ENCODE results near the gene SCUBE1. TPM values are rescaled to one million over a fixed set of nuclear protein-coding genes. Genes with fewer than 3 reads are reported as not detected.
A peak's percentile ranks its signal among the peaks of the same experiment; 100 is the strongest.

Gene SCUBE1
- total RNA-seq, 5 donors from 2014 or later (not counting 1 experiment from before 2014, with no cell fraction given) = 0.03 to 0.10 TPM; not detected in 3

DNA sequence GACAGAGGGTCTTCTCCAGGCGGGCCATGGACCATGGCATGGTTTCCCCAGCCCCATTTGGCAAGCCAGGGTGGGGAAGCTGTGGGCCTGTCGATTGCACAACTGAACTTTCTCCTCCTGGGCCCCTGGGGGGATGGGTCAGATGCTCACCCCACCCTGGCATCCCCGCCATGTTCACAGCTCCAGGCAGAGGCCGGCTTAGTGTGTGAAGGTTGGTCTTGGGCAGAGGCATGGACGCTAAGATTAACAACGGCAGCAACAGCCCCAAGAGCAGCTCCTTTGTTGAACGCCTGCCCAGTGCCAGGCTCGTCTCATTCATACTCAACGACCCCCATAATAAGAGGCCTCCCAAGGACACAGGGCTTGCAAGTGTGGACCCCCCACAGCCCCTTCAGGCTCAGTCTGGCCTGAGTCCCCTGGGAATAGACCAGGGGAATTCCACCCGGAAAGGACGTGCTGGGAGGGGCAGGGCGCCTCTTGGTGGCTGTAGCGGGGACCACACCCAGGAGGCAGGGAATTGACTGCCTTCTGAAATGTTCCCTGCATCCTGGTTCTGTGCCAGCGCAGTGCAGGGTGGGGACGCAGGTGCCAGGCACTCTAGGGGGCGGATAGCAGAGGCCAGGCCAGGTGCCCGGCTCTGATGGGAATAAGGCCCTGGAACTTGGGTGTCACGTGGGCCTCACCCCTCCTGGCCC lies 183.5 kb downstream of the SCUBE1 start:
- H3K4me1 ChIP-seq (ENCODE audit: control insufficient read depth in 1 of 2, extremely low read depth in 1 of 2, insufficient read depth in 2 of 2, low read length in 2 of 2) = no peaks in the 10 kb centered on the region
- ChIA-PET POLR2A (no interaction called here), CTCF (no interaction called here)
- WGBS (ENCODE audit: insufficient coverage) = 95% methylated on average over 13 of the region's 18 CpGs
- H3K36me3 ChIP-seq (ENCODE audit: control insufficient read depth in 2 of 2, extremely low read depth in 1 of 2, insufficient read depth in 1 of 2, low read length in 1 of 2) = peaks cover 0 to 7% of the 10 kb centered on the region in 2 donors
- Mint-ChIP-seq H3K4me1 (peaks cover 2 to 17% (median 15%) of the 10 kb centered on the region in 3 donors), H3K36me3 (peaks cover 10% of the 10 kb centered on the region), H3K4me3 (no peak overlapping the region), H3K27me3 (no peaks in the 10 kb centered on the region), H3K9me3 (no peaks in the 10 kb centered on the region), H3K27ac (no peak overlapping the region)
- ATAC-seq (replicated peaks in 1 of 4) (no peak), DNase-seq (no peak)
- no peaks in the 10 kb centered on the region for H3K27me3 ChIP-seq (replicated peaks in 1 of 2; ENCODE audit: control insufficient read depth in 2 of 2, extremely low read depth in 1 of 2, insufficient read depth in 2 of 2, low read length in 1 of 2)
- no peak overlapping the region for H3K4me3 ChIP-seq (ENCODE audit: control insufficient read depth in 1 of 2, extremely low read depth in 1 of 2, low read length in 1 of 2)
- H3K27ac ChIP-seq (ENCODE audit: low read length) = no peak overlapping the region
- H3K9me3 ChIP-seq = no peaks in the 10 kb centered on the region

DNA sequence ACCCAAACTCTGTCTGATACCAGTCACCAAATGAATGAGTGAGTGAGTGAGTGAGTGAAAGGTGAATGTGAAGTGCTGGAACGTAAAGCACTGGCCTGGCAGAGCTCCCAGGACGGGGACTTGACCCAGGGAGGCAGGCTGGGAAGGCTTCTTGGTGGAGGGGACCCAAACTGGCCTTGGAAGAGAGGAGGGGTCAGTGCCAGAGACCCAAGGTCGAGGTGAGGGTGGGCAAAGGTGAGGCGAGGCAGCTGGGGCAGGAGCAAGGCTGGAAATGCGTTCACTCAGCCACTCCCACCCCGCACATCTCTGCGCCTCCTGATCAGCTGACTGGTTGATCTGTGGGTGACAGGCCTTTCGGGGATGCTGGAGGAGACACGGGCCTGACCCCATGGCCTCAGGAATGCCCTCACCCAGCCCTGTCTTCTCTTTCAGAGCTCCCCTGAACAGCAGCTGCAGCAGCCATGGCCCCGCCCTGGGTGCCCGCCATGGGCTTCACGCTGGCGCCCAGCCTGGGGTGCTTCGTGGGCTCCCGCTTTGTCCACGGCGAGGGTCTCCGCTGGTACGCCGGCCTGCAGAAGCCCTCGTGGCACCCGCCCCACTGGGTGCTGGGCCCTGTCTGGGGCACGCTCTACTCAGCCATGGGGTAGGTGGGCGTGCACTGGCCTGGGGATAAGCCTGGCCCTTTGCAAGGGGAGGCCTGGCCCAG lies 184.2 kb downstream of the SCUBE1 start:
- Histone ChIP-seq H3K4me3 (ENCODE audit: control insufficient read depth in 1 of 2, extremely low read depth in 1 of 2, low read length in 1 of 2) (no peak overlapping the region), H3K27ac (ENCODE audit: low read length) (no peak overlapping the region), H3K4me1 (ENCODE audit: control insufficient read depth in 1 of 2, extremely low read depth in 1 of 2, insufficient read depth in 2 of 2, low read length in 2 of 2) (peaks cover 0 to under 1% of the 10 kb centered on the region in 2 experiments), H3K9me3 (no peaks in the 10 kb centered on the region), H3K36me3 (ENCODE audit: control insufficient read depth in 2 of 2, extremely low read depth in 1 of 2, insufficient read depth in 1 of 2, low read length in 1 of 2) (peaks cover 0 to 7% of the 10 kb centered on the region in 2 donors), H3K27me3 (replicated peaks in 1 of 2; ENCODE audit: control insufficient read depth in 2 of 2, extremely low read depth in 1 of 2, insufficient read depth in 2 of 2, low read length in 1 of 2) (no peaks in the 10 kb centered on the region)
- Mint-ChIP-seq H3K4me1 (peaks cover 2 to 18% (median 10%) of the 10 kb centered on the region in 3 donors), H3K36me3 (peaks cover 10% of the 10 kb centered on the region), H3K27me3 (no peaks in the 10 kb centered on the region), H3K4me3 (no peak overlapping the region), H3K27ac (no peak overlapping the region), H3K9me3 (no peaks in the 10 kb centered on the region)
- POLR2A ChIA-PET = no interaction called here
- DNase-seq = no peak
- WGBS (ENCODE audit: insufficient coverage) = 94% methylated on average over 20 of the region's 24 CpGs
- CTCF ChIA-PET = no interaction called here
- ATAC-seq (replicated peaks in 1 of 4) = no peak

DNA sequence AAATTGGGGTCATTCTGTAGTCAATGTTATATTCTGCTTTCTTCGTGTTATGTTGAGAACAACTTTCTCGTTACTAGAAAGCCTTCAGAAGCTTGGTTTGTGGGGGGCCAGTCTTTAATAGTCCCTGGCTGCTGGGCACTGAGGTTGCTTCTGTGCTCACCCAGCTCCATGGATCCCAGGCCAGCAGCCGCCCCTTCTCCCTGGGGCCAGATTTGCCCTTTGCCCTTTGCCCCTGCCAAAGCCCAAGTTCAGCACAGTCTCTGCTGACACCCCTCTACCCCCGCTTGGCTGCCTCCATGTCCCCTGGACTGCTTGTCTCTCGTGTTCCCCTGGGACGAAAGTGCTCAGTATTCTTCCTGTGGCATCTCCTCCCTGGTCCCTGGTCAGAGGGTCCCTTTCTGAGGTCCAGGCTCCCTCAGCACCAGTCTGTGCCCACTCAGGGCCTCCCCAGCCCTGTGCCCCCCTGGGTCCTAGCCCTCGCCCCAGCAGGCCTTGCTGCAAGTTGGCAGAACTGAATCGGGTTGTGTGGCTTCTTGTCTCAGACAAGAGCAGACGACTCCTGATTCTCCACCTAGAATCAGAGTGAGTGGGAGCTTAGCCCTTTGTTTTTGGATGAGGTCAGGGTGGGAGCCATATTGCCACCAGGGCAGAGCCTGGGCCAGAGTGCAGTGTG lies 185.2 kb downstream of the SCUBE1 start:
- H3K4me3 Mint-ChIP-seq = no peak overlapping the region
- Histone ChIP-seq H3K27me3 (replicated peaks in 1 of 2; ENCODE audit: control insufficient read depth in 2 of 2, extremely low read depth in 1 of 2, insufficient read depth in 2 of 2, low read length in 1 of 2) (no peaks in the 10 kb centered on the region), H3K9me3 (no peaks in the 10 kb centered on the region), H3K27ac (ENCODE audit: low read length) (no peak overlapping the region), H3K36me3 (ENCODE audit: control insufficient read depth in 2 of 2, extremely low read depth in 1 of 2, insufficient read depth in 1 of 2, low read length in 1 of 2) (peaks cover 0 to 7% of the 10 kb centered on the region in 2 donors), H3K4me1 (ENCODE audit: control insufficient read depth in 1 of 2, extremely low read depth in 1 of 2, insufficient read depth in 2 of 2, low read length in 2 of 2) (peaks cover 0 to 6% of the 10 kb centered on the region in 2 experiments), H3K4me3 (ENCODE audit: control insufficient read depth in 1 of 2, extremely low read depth in 1 of 2, low read length in 1 of 2) (no peak overlapping the region)
- no peak for DNase-seq
- CTCF ChIA-PET = no interaction called here
- H3K4me1 Mint-ChIP-seq = peaks cover 5 to 19% (median 13%) of the 10 kb centered on the region in 3 donors
- ATAC-seq (replicated peaks in 1 of 4) = no peak
- WGBS (ENCODE audit: insufficient coverage) = 89% methylated on average over 6 of the region's 9 CpGs
- no peaks in the 10 kb centered on the region for H3K9me3 Mint-ChIP-seq
- H3K27ac Mint-ChIP-seq = no peak overlapping the region
- no peaks in the 10 kb centered on the region for H3K27me3 Mint-ChIP-seq
- H3K36me3 Mint-ChIP-seq = peaks cover 10% of the 10 kb centered on the region
- POLR2A ChIA-PET = no interaction called here

DNA sequence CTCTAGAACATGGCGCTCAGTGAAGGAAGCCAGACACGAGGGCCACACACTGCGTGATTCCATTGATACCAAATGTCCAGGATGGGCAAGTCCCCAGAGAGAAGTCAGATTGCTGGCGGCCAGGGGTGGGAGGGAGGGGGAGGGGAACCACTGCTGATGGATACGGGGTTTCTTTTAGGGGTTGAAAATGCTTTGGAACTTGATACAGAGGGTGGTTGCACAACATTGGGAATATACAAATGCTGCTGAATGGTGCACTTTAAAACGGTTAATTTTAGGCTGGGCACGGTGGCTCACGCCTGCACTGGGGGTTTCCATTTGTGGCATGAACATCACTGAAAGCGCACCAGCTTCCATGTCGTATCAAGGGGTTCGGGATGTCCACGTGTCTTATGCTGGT lies 186.8 kb downstream of the SCUBE1 start:
- H3K27ac Mint-ChIP-seq = no peak overlapping the region
- peaks cover 0 to 7% of the 10 kb centered on the region in 2 donors for H3K36me3 ChIP-seq (ENCODE audit: control insufficient read depth in 2 of 2, extremely low read depth in 1 of 2, insufficient read depth in 1 of 2, low read length in 1 of 2)
- ATAC-seq (replicated peaks in 1 of 4) = no peak
- H3K27me3 ChIP-seq (replicated peaks in 1 of 2; ENCODE audit: control insufficient read depth in 2 of 2, extremely low read depth in 1 of 2, insufficient read depth in 2 of 2, low read length in 1 of 2) = no peaks in the 10 kb centered on the region
- no peaks in the 10 kb centered on the region for H3K9me3 Mint-ChIP-seq
- H3K9me3 ChIP-seq = no peaks in the 10 kb centered on the region
- peaks cover 11 to 27% (median 20%) of the 10 kb centered on the region in 3 donors for H3K4me1 Mint-ChIP-seq
- CTCF ChIA-PET = no interaction called here
- DNase-seq = no peak
- POLR2A ChIA-PET = no interaction called here
- H3K4me3 Mint-ChIP-seq = no peak overlapping the region
- H3K27ac ChIP-seq (ENCODE audit: low read length) = no peak overlapping the region
- H3K36me3 Mint-ChIP-seq = peaks cover 7% of the 10 kb centered on the region
- H3K4me3 ChIP-seq (ENCODE audit: control insufficient read depth in 1 of 2, extremely low read depth in 1 of 2, low read length in 1 of 2) = no peak overlapping the region
- H3K4me1 ChIP-seq (ENCODE audit: control insufficient read depth in 1 of 2, extremely low read depth in 1 of 2, insufficient read depth in 2 of 2, low read length in 2 of 2) = peaks cover 2 to 15% of the 10 kb centered on the region in 2 experiments
- WGBS (ENCODE audit: insufficient coverage) = 88% methylated on average over 12 of the region's 12 CpGs
- no peaks in the 10 kb centered on the region for H3K27me3 Mint-ChIP-seq

DNA sequence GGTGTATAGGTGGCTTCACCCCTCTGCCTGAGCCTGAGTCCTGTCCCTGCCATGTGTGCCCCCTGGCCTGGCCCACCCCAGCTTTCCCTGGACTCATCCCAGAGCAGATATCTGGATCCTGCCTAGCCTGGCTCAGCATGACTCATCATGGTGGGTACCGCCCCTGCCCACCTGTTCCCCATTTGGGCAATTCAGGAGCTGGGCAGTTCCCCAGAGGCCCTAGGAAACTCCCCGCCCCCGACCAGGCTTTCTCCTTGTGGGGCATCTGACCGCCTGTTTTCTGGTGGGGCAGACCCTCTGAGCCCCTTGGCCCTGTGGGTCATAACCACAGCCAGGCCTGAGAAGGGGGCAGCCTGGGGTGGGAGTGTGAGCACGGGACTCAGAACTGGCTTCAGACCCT lies 187.4 kb downstream of the SCUBE1 start:
- 71% methylated on average over 5 of the region's 5 CpGs for WGBS (ENCODE audit: insufficient coverage)
- DNase-seq = no peak
- no peak for ATAC-seq (replicated peaks in 1 of 4)
- no peak overlapping the region for H3K4me3 Mint-ChIP-seq
- H3K36me3 Mint-ChIP-seq = peaks cover 7% of the 10 kb centered on the region
- peaks cover 15 to 31% (median 23%) of the 10 kb centered on the region in 3 donors for H3K4me1 Mint-ChIP-seq
- Histone ChIP-seq H3K4me1 (ENCODE audit: control insufficient read depth in 1 of 2, extremely low read depth in 1 of 2, insufficient read depth in 2 of 2, low read length in 2 of 2) (peaks cover 2 to 20% of the 10 kb centered on the region in 2 experiments), H3K9me3 (no peaks in the 10 kb centered on the region), H3K4me3 (ENCODE audit: control insufficient read depth in 1 of 2, extremely low read depth in 1 of 2, low read length in 1 of 2) (no peak overlapping the region), H3K27ac (ENCODE audit: low read length) (no peak overlapping the region), H3K27me3 (replicated peaks in 1 of 2; ENCODE audit: control insufficient read depth in 2 of 2, extremely low read depth in 1 of 2, insufficient read depth in 2 of 2, low read length in 1 of 2) (no peaks in the 10 kb centered on the region), H3K36me3 (ENCODE audit: control insufficient read depth in 2 of 2, extremely low read depth in 1 of 2, insufficient read depth in 1 of 2, low read length in 1 of 2) (peaks cover 0 to 7% of the 10 kb centered on the region in 2 donors)
- H3K27ac Mint-ChIP-seq = no peak overlapping the region
- CTCF ChIA-PET = no interaction called here
- no peaks in the 10 kb centered on the region for H3K27me3 Mint-ChIP-seq
- no peaks in the 10 kb centered on the region for H3K9me3 Mint-ChIP-seq
- POLR2A ChIA-PET = no interaction called here

DNA sequence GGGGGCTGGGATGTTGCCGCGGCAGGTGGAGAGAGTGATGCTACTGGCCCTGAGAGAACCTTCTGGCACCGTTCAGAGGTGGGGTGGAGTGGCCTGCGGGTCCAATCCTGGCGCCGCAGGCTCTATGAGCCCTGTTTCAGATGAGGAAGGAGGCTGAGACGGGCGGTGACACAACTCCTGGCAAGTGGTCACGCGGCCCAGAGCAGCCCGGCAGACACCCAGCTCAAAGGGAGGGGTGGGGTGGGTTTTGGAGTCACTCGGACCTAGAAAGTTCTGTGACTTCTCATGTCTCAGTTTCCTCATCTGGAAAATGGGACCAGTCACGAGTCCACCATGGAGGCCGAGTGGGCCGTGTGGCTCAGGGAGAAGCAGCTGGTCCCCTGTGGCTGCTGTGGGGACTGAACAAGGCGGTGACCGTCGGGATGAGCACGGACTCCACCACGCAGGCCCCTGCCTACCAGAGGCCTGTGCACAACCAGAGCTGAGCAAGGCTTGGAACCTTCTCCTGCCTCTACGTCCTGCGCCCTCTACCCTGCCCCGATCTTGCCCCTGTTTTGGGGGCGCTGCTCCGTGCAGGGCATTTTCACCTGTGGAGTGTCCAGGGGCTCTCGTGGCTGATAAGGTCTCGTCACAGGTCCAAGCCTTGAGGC lies 188.2 kb downstream of the SCUBE1 start:
- Mint-ChIP-seq H3K9me3 (no peaks in the 10 kb centered on the region), H3K27me3 (no peaks in the 10 kb centered on the region), H3K27ac (peak overlapping the region in 1 of 2 donors; percentile 16), H3K36me3 (peaks cover 3% of the 10 kb centered on the region), H3K4me3 (no peak overlapping the region), H3K4me1 (peaks cover 17 to 36% (median 27%) of the 10 kb centered on the region in 3 donors)
- ChIA-PET POLR2A (no interaction called here), CTCF (no interaction called here)
- ATAC-seq (replicated peaks in 1 of 4) (no peak), DNase-seq (peak in 1 of 35 experiments; percentile 21)
- Histone ChIP-seq H3K36me3 (ENCODE audit: control insufficient read depth in 2 of 2, extremely low read depth in 1 of 2, insufficient read depth in 1 of 2, low read length in 1 of 2) (peaks cover 0 to 3% of the 10 kb centered on the region in 2 donors), H3K4me3 (ENCODE audit: control insufficient read depth in 1 of 2, extremely low read depth in 1 of 2, low read length in 1 of 2) (no peak overlapping the region), H3K9me3 (no peaks in the 10 kb centered on the region), H3K4me1 (ENCODE audit: control insufficient read depth in 1 of 2, extremely low read depth in 1 of 2, insufficient read depth in 2 of 2, low read length in 2 of 2) (peaks cover 2 to 24% of the 10 kb centered on the region in 2 experiments), H3K27ac (ENCODE audit: low read length) (no peak overlapping the region), H3K27me3 (replicated peaks in 1 of 2; ENCODE audit: control insufficient read depth in 2 of 2, extremely low read depth in 1 of 2, insufficient read depth in 2 of 2, low read length in 1 of 2) (no peaks in the 10 kb centered on the region)
- 93% methylated on average over 20 of the region's 27 CpGs for WGBS (ENCODE audit: insufficient coverage)

All from T-cell (primary cell).